GM18502 (cell line): ENCODE measurements around the gene AP2M1.
A peak's percentile ranks its signal among the peaks of the same experiment; 100 is the strongest.

Experiments used
- ATAC-seq: cut with Tn5 transposase; IDR thresholded peaks from one replicate; pipeline ENCODE4 v1.9.1; 2021; ENCODE audit warnings: mild to moderate bottlenecking; ENCODE audit not compliant: unreplicated experiment, poor library complexity

Gene AP2M1

GRCh38 chr3:184176377-184177330, 2.0 kb downstream of the AP2M1 start:
- ATAC-seq, result no peak

DNA sequence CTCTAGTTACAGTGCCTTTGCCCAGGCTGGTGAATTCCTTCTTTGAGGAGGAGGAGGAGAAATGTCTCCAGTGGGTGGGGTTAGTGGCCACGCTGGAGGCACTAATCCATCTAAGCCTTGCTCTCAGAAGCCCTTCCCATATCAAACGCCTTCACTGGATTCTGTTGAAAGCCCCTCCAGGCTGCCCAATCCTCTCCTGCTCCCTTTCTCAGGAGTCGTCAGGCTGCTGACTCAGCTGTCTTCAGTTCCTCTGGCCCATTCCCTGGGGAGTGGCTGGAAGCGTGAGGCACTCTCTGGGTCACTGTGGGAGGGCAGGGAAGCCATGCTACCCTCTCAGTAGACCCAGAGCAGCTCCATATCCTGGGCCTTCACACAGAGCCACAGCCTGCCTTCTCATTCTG, 2.7 kb downstream of the AP2M1 start:
- no peak for ATAC-seq

DNA sequence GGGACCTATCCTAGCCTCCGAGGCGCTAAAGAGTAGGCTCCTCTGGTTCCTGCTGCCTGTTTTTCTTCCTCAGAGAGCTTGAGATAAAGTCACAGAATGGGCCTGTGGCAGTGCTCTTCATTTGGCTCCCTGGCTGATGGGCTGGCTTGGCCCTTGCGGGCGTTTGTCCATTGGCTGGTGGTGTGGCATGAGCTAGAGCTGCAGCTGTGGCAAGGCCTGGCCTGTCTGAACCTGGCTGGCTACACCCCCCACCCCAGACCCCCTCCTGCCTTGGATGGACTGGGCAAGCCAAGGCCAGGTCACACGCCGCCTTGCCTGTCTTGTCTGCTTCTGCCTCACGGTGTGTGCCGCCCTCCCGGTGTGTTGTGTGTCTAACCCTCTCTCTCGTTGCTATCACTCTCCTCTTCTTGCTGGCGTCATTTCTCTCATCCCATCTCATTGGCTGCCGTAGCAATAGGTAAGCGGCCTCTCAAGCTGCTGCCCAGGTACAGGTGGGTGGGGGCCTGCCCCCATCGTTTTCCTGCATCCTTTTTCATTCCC, 3.2 kb downstream of the AP2M1 start:
- no peak for ATAC-seq

DNA sequence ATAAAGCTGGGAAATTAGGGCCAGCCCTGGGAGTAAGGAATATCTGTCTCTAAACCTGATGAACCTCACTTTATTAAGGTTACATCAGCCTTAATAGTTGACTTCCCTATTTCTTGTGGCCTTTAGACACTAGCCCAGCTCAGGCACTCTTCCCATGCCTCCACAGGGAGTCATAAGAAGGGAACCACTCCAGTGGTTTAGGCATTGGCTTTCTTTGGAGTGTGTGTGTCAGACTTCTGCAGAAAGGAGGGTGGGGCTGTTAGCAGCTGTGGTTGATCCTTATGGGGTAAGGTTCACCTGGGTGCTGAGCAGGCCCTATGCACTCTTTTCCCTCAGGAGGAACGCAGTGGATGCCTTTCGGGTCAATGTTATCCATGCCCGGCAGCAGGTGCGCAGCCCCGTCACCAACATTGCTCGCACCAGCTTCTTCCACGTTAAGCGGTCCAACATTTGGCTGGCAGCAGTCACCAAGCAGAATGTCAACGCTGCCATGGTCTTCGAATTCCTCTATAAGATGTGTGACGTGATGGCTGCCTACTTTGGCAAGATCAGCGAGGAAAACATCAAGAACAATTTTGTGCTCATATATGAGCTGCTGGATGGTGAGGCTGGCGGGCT, 4.0 kb downstream of the AP2M1 start:
- ATAC-seq, result no peak

DNA sequence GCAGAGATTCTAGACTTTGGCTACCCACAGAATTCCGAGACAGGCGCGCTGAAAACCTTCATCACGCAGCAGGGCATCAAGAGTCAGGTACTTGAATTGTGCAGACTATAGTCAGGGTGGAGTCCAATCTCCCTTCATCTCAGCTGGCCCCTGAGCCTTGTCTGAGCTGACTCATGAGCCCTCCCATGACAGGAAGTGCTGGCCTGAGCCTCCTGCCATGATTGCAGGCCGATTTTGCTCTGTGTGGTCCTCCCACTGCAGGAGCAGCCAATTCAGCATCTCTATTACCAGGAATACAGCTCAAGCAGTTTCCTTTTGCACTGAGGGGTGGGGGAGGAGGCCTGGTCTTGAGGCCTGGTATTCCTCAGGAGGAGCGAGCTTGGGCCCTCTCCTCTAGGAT, 5.5 kb downstream of the AP2M1 start:
- no peak for ATAC-seq

DNA sequence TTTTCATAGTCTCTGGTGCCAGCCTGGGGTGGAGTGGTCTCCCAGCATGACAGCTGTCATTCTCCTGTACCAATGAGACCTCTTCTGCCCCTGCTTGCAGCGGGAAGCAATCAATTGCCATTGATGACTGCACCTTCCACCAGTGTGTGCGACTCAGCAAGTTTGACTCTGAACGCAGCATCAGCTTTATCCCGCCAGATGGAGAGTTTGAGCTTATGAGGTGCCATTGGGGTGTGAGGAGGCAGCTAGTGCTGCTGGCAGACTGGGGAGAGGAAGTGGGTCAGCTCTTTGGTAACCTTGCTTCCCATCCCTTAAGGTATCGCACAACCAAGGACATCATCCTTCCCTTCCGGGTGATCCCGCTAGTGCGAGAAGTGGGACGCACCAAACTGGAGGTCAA, 6.9 kb downstream of the AP2M1 start:
- no peak for ATAC-seq

DNA sequence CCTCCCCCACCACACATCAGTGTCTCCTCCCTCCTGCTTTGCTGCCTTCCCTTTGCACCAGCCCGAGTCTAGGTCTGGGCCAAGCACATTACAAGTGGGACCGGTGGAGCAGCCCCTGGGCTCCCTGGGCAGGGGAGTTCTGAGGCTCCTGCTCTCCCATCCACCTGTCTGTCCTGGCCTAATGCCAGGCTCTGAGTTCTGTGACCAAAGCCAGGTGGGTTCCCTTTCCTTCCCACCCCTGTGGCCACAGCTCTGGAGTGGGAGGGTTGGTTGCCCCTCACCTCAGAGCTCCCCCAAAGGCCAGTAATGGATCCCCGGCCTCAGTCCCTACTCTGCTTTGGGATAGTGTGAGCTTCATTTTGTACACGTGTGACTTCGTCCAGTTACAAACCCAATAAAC, 9.0 kb downstream of the AP2M1 start:
- ATAC-seq, result no peak

DNA sequence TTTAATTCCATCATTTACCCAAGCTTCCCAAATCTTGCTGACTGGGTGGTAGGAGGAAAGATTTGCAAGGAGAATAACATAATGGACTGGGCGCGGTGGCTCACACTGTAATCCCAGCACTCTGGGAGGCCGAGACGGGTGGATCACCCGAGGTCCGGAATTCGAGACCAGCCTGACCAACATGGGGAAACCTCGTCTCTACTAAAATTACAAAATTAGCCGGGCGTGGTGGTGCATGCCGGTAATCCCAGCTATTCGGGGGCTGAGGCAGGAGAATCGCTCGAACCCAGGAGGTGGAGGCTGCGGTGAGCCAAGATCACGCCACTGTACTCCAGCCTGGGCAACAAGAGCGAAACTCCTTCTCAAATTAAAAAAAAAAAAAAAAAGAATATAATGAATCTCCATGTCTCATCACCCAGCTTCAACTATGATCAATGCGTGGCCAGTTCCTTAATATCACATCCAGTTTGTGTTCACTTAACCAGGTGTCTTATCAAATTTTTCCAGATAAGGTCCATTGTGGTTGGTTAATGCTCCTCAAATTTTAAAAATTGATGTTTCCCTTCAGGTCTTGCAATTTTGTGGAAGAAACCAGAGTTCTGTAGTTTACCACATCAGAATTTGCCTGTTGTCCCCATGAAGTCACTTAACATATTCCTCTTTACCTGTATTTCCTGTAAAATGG, 10.0 kb downstream of the AP2M1 start:
- no peak for ATAC-seq

- peak; percentile 92 for ATAC-seq
Measured at GRCh38 chr3:184185461-184186183, 11.0 kb downstream of the AP2M1 start.

DNA sequence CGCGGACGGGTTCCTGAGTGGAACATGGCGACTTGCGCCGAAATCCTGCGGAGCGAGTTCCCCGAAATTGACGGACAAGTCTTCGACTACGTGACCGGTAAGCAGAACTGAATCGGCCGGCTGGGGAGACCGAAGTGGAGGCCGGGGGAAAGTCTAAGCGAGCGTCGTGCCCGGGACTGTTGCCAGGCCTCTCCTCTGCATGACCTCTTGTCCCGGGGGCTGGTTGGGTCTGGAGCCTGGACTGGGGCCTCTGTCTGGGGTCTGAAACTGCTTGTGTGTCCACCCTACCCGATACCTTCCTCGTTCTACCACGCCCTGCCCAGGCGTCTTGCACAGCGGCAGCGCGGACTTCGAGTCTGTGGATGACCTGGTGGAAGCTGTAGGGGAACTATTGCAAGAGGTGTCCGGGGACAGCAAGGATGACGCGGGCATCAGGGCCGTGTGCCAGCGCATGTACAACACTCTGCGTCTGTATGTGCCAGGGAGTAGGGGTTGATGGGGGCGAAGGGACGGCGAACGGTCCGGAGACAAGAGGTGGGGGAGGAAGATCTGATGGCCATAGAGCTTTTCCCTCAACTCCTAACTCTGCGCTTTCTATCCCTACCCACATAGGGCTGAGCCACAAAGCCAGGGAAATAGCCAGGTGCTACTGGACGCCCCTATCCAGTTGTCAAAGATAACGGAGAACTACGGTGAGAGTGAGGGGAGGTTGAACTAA, 11.7 kb downstream of the AP2M1 start, which contains the start of gene ABCF3:
Gene ABCF3 (plus strand): TSS at position 16 of the 718 bp plus-strand sequence. CDS start 9 bp downstream, at position 25.
- peak; percentile 34 for ATAC-seq

DNA sequence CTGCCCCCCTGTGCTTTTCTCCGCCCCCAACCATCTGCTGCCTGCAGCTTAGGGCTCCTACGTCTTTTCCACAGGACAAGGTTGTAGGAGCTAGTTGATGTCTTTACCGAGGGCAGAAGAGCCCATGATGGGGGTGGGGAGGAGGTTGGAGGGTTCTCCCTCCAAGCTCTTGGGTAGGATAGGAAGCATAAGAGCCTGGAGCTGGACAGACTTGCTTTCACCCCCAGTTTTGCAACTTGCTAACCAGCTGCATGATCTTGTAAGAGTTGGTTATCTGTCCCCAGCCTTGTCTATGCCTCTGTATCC, 12.2 kb downstream of the AP2M1 start:
- no peak for ATAC-seq

DNA sequence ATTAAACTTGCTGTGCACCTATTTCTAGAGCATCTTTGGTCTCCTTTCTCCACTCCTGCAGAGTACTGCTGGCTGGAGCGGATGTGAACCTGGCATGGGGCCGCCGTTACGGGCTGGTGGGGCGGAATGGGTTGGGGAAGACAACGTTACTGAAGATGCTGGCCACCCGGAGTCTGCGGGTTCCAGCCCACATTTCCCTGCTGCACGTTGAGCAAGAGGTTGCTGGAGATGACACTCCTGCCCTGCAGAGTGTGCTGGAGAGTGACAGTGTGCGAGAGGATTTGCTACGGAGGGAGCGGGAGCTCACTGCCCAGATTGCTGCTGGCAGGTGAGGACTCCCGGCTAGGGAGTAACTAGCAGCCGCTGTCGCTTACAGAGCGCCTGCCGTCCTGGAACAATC, 13.4 kb downstream of the AP2M1 start:
- ATAC-seq, result no peak

DNA sequence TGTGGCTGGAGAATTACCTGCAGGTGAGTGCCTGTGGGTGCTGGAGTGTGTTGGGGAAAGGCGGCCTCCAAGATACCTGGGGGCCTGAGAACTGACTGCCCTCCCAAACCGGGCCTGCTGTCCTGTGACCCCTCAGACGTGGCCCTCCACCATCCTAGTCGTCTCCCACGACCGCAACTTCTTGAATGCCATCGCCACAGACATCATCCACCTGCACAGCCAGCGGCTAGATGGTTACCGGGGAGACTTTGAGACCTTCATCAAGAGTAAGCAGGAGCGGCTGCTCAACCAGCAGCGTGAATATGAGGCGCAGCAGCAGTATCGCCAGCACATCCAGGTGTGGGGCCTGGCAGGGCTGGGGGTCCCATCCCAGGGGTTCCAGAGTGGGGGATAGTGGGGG, 14.8 kb downstream of the AP2M1 start:
- no peak for ATAC-seq

- no peak for ATAC-seq
Measured at GRCh38 chr3:184192889-184193288, 18.2 kb downstream of the AP2M1 start.

GRCh38 chr3:184193991-184194539, 19.4 kb downstream of the AP2M1 start:
- no peak for ATAC-seq

DNA sequence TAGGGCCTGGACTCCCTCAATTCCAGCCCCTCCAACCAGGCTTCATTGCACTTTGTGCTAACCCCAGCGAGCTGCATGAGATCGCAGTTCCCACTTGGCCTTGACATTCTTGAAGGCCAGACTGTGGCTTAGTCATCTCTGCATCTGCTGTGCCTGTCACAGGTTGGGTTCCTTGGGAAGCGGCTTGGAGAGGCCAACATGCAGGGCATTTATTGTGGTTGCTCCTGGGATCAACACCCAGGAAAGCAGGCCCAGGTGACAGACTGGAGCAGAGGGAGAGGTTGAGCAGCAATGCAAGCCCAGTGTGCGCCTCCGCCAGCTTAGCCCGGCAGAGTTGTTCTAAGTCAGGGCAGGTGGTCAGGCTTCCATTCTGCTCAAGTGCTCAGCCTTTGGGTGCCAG, 21.9 kb downstream of the AP2M1 start:
- ATAC-seq, result no peak

GRCh38 chr3:184198509-184198908, 23.9 kb downstream of the AP2M1 start:
- ATAC-seq, result no peak

DNA sequence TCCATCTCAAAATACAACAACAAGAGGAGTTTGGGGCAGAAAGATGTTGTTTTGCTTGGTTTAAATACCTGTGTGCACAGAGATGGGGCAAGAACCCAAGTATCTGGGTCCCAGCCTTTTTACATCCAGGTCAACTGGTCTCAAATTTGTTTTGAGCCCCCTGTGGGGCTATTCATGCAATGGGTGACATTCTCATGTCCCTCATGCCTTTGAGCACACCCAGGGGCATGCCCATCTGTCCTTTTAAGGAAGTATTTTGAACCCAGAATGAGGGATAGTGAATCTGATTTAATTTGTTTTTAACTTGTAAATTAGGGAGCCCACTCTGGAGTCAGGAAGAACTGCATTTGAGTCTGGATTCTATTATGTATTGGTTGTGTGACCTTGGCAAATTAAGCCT, 26.2 kb downstream of the AP2M1 start:
- ATAC-seq, result no peak

DNA sequence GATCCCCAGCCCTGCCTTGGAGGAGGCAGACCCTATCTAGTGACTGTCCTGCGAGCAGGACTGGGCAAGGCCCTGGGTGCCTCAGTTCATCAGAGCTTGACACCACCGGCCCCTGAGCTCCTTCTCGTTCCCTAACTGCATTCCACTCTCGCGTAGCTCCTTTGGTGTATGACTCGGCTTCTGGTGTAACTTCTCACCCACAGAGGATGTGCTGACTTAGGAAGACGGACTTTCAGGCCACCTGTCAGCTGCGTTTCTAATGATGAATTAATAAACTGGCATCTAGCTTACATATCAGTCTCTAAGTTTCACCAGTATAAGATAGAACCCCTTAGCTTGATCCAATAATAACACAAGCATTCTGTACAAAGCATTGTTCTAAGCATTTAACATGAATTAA, 28.9 kb downstream of the AP2M1 start:
- ATAC-seq, result no peak
